ENCODE measurements around the gene COLEC11.
"Not testable (repeated sequence)": the region's sequence is repeated elsewhere in the genome, so short reads cannot be mapped to it uniquely, and the experiment has no call there.

Gene COLEC11

DNA sequence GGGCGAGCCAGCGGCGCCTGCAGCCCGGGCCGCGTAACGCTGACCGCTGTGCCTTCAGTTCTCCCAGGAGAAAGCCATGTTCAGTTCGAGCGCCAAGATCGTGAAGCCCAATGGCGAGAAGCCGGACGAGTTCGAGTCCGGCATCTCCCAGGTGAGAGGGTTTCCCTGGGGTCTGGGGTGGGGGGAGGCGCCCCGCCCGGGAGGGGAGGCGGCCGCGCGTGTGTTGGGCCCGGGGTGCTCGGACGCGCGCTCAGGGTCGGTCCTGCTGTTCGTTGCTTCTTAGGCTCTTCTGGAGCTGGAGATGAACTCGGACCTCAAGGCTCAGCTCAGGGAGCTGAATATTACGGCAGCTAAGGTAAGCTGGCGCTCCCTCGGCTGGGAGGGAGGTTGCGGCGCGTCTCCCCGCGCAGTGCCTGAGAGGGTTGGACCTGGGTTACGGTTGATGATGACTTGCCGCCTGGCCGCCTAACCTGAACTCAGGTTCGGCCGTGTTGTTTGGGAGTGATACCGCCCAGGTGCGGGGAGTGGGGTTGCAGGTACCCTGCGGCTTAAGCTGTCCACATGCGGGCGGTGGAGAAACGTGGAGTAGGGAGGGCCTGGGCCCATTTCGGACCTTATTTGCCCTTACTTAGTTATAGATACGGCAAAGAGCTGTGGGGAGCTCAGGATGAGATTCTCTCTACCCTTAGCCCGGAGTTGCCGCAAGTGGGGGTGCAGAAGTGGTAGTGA, 19.2 kb upstream of the COLEC11 start:
- TF ChIP-seq, protein P1, sequence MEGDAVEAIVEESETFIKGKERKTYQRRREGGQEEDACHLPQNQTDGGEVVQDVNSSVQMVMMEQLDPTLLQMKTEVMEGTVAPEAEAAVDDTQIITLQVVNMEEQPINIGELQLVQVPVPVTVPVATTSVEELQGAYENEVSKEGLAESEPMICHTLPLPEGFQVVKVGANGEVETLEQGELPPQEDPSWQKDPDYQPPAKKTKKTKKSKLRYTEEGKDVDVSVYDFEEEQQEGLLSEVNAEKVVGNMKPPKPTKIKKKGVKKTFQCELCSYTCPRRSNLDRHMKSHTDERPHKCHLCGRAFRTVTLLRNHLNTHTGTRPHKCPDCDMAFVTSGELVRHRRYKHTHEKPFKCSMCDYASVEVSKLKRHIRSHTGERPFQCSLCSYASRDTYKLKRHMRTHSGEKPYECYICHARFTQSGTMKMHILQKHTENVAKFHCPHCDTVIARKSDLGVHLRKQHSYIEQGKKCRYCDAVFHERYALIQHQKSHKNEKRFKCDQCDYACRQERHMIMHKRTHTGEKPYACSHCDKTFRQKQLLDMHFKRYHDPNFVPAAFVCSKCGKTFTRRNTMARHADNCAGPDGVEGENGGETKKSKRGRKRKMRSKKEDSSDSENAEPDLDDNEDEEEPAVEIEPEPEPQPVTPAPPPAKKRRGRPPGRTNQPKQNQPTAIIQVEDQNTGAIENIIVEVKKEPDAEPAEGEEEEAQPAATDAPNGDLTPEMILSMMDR (IDR thresholded peaks at IDR 0.05; ENCODE audit: insufficient read depth, missing control alignments) = no peak
- DNase-seq (ENCODE audit: insufficient read length, low spot score) (no peak), FAIRE-seq (no peak)

DNA sequence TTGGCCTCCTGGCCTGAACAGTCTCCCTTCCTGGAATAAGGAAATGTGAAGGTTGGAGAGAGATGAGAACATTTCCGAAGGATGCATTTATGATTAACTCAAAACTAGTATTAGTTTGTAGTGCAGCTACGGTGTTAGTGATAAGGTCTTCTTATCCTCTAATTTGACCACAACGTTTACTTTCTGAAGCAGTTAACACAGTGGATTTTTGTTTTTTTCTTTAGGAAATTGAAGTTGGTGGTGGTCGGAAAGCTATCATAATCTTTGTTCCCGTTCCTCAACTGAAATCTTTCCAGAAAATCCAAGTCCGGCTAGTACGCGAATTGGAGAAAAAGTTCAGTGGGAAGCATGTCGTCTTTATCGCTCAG, 18.7 kb upstream of the COLEC11 start:
- FAIRE-seq; DNase-seq (ENCODE audit: insufficient read length, low spot score): not testable (repeated sequence)

DNA sequence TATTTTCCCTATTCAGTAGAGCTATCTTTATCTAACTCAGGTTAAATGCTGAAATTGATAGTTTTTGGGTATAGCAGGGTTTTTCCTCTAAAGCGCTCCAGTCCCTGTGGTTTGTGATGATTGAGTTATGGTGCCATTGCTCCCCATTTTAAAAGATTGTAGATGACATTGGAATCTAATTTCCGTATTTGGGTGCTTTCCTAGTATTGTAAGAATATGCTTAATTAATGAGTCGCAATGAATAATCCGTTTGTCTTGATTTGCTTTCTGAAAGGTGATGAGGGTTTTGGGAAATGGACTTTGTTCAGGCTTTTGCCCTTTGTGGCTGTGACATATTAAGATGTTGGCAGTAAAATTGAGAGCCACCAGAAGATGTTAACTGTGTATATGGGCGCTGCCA, 15.9 kb upstream of the COLEC11 start:
- TF ChIP-seq, protein P1 (IDR thresholded peaks at IDR 0.05; ENCODE audit: insufficient read depth, missing control alignments) = no peak
- no peak for FAIRE-seq
- no peak for DNase-seq (ENCODE audit: insufficient read length, low spot score)

DNA sequence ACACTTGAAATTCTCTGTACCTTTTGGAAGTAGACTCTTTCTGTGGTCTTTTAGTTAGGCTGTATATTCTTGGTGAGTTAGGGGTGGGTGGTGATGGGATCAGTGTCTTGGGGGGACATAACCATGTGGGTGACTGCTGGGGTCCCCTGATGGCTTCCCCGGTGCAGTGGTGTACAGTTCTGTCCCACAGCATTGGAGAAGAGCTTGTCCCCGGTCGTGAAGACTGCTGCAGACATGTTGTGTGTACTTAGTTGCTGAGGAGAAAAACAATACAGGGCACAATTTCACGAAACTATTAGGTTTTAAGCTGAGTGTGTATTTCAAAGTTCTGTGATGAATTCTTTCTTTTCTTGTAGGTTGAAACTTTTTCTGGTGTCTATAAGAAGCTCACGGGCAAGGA, 14.5 kb upstream of the COLEC11 start:
- FAIRE-seq = no peak
- TF ChIP-seq, protein P1 (IDR thresholded peaks at IDR 0.05; ENCODE audit: insufficient read depth, missing control alignments) = no peak
- no peak for DNase-seq (ENCODE audit: insufficient read length, low spot score)

DNA sequence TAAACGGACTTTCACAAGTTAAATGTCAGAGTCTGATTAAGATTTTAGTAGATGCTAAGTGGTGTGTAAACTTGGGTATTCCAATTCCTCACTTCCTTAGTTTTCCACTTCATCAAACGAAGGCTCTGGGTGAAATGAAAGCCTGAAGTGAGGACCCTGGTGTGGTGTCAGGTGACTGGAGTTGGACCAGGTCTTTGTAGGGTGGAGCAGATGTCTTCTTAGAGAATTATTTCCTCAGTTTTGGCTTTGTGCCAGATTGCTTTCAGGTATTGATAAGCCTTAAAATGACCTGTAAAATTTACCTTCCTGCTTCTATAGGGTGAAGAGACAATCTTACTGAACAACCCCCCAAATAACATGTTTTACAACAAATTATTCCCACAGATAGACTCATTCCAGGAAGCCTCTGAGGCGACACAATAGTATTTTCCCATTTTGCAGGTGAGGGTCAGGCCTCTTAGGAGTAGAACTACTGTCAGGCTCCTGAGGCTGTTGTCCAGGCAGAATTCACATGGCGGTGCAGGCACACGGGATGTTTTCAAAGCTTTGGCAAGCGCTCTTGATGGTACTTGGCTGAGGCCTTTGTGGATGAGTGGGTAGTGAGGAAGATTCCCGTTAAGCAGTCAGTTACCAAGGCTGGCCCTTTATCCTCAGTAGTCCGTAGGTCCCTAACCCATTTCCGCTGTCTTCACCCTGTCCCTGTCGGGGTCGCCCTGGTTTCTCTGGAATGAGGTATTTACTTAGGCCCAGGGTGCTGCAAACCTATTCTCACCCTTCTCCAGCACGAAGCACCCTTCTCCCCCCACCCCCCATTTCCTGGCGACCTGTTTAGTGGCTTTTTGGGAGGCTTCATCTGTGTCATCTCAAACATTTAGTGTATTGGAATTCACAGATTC, 13.3 kb upstream of the COLEC11 start:
- FAIRE-seq = no peak
- TF ChIP-seq, protein P1 (IDR thresholded peaks at IDR 0.05; ENCODE audit: insufficient read depth, missing control alignments) = no peak
- DNase-seq (ENCODE audit: insufficient read length, low spot score) = no peak

DNA sequence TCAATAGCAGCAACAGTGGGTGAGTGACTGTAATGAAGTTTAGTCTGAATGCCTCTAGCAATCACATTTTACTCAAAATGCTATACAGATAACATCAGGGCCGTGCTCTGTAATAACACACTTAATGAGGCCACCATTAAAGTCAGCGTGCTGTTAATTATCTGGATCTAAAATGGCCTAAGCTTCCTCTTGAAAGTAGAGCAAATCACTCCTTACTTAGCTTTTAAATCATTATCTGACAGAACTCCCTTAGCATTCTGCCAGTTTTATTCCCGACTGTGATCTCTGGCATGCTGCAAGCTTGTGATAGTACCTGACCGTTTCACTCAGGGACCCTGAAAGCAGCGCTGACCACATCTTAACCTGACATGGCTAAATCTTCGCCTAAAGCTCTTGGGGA, 10.8 kb upstream of the COLEC11 start:
- TF ChIP-seq, protein P1 (IDR thresholded peaks at IDR 0.05; ENCODE audit: insufficient read depth, missing control alignments) = no peak
- no peak for FAIRE-seq
- no peak for DNase-seq (ENCODE audit: insufficient read length, low spot score)

DNA sequence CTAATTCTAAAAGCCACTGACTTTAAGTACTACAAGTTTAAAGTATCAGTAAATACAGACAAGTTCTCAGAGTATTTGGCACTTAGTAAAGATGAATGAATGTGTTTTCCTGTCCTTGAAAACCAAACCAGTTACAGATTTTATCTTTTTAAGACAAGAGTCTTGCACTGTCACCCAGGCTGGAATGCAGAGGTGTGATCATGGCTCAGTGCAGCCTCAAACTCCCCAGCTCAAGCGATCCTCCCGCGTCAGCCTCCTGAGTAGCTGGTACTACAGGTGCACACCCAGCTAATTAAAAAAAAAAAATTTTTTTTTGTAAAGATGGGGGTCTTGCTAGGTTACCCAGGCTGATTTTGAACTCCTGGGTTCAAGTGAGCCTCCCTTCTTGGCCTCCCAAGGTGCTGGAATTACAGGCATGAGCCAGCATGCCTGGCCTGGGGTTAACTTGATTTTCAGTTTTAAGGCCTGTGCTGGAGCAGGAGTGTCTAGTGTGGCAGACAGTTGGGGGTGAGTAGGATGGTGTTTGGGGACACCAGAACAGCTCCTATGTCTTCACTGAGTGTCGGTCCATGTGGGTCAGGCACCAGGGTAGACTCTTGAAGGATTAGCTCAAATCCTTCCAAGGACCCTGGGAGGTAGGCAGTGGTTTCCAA, 10.2 kb upstream of the COLEC11 start:
- DNase-seq (ENCODE audit: insufficient read length, low spot score) (no peak), FAIRE-seq (no peak)
- TF ChIP-seq, protein P1 (IDR thresholded peaks at IDR 0.05; ENCODE audit: insufficient read depth, missing control alignments) = no peak

Measured in D721Med (cell line).